Sciatic nerve (tissue), 2 donors: ENCODE results near the gene CHST3. TPM values are rescaled to one million over a fixed set of nuclear protein-coding genes. Genes with fewer than 3 reads are reported as not detected.
"Not testable (repeated sequence)": the region's sequence is repeated elsewhere in the genome, so short reads cannot be mapped to it uniquely, and the experiment has no call there.

Experiments used
- ATAC-seq: fragments of 200-7000 bp; cut with Tn5 transposase; one replicate; pipeline ENCODE4 v1.9.1; 2020; ENCODE audit warnings: mild to moderate bottlenecking, moderate library complexity
- DNase-seq: peaks from one replicate; pipeline ENCODE4 v3.0.0-alpha.2; 2020; ENCODE audit warnings: low spot score
- intact Hi-C: fragments of 100-400 bp; cut with DNase I; formaldehyde crosslinking; loops from one replicate; pipeline ENCODE4 v1.14.2; 2022
- total RNA-seq: library from RNA; stranded (reverse); fragmentation: NEBNext Ultra II Directional; extraction: Animal tissue kit (Norgen Biotek cat#: 25700); gene quantifications from one replicate; pipeline ENCODE4 v1.2.1, GENCODE V29; 2021
- donor health status: DM: no; HTN: no; CAD: no.
- donor health status: DM: no; HTN: no; CAD: no.

CHST3 gene
- total RNA-seq, 1 donor from 2014 or later = 36.5 TPM

DNA sequence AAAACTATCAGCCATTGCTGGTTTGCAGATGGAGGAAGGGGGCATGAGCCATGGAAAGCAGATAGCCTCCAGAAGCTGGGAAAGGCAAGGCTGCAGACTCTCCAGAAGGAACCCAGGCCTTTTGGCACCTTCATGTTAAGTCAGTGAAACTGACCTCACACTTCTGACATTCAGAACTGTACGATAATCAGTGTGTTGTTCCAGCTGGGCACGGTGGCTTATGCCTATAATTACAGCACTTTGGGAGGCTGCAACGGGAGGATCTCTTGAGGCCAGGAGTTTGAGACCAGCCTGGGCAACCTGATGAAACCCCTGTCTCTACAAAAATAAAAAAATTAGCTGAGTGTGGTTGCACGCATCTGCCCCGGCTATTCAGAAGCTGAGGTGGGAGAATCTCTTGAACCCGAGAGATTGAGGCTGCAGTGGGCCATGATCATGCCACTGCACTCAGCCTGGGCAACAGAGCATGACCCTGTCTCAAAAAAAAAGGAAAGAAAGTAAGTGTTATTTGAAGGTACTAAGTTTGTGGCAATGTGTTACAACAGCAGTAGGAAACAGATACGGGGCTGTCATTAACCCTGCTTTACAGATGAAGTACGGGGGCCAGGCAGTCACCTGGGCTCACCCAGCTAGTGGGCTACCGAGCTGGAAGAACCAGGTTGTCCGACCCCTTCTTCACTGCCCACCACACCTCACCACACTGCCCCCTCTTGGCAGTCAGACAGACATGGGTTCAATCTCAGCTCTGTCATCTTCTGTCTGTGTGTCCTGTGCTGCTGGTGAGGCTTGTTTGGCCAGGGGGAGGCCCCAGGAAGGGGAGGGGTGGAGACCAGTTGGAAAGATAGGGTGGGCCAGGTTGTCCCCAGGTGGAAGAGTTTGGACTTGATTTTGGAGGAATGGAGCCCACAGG is 18.3 kb downstream of the CHST3 start:
- no peak for ATAC-seq
- no peak for DNase-seq
- intact Hi-C loops = no loop called here

DNA sequence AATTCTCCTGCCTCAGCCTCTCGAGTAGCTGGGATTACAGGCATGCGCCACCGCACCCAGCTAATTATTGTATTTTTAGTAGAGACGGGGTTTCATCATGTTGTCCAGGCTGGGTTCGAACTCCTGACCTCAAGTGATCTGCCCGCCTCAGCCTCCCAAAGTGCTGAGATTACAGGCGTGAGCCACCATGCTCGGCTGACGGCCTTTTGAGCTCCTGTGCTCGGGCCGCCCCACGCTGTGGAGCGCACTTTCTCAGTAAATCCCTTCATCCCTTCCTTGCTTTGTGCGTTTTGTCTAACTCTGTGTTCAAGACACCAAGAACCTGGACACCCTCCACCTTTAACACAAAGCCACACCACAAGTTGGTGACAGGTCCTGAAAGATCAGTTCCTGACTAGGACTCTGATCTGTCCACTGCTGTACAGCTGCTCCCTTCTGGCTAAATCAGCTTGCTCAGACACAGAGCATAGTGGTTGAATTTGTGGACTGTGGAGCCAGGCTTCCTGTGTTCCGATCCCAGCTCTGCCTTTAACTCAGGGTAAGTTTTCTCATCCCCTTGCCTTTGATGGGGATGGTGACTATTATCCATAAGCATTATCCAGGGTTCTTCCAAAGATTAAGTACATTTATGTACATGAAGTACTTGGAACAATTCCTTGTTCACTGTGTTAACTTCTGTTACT is 20.1 kb downstream of the CHST3 start:
- ATAC-seq (no peak), DNase-seq (no peak)
- intact Hi-C loops = no loop called here

DNA sequence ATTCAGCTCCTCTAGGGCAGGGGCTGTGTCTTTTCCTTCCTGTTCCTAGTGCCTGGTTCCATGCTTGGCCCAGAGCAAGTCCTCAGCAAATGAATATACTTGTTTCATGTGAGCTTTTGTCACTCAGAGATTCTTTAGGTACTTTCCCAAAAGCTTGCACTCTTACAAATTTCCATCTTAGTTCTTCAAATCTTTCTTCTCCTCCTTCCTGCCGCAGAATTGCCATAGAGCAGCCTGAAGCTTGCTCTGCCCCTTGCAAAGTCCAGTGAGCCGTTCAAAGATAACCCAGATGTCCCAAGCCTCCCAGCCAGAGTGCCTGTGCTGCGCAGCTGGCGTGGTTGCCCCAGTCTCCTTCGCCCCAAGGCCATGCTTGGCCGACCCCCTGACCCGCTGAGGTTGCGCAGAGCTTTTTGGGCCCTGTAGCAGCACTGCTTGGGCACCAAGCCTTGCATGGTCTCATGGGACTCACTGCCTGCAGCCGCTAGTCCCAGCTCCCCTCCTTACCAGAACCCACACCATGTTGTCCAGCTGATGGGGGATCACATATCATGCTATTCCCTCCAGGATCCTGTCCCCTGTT is 20.7 kb downstream of the CHST3 start:
- ATAC-seq (no peak), DNase-seq (no peak)
- intact Hi-C loops = no loop called here

DNA sequence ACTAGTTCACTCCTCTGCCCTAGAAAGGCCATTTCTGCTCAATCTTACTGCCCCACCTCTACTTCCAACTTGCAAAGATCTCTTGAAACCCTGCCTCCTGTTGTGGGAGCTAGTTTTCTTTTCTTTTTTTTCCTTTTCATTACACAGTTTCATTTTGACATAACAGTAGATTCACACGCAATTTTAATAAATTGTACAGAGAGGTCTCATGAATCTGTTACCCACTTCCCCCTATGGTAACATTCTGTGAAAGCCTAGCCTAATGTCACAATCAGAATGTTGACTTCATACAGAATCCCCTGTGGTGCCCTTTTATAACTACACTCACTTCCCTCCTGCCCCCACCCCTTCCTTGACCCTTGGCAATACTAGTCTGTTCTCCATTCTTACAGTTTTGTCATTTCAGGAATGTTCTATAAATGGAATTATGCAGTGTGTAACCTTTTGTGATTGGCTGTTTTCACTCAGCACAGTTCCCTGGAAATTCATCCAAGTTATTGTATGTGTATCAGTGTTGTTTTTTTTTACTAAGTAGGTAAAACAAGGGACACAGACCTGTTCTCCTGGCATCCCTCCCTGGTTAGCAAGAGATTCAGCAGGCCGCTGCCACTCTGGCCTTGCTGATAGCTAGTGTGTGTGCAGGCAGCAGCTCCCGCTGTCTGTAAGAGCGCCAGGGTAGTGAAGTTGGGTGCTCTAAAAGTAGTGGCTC is 21.5 kb downstream of the CHST3 start:
- ATAC-seq (peak; percentile 72), DNase-seq (no peak)
- intact Hi-C loops = no loop called here

DNA sequence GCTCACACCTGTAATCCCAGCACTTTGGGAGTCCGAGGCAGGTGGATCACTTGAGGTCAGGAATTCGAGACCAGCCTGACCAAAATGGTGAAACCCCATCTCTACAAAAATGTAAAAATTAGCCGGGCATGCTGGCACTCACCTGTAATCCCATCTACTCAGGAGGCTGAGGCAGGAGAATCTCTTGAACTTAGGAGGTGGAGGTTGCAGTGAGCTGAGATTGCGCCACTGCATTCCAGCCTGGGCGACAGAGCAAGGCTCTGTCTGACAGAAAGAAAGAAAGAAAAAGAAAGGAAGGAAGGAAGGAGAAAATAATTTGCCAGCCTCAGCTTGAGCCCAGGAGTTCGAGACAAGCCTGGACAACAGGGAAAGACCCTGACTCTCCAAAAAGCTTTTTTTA is 24.7 kb downstream of the CHST3 start:
- ATAC-seq, DNase-seq, intact Hi-C loops: not testable (repeated sequence)

DNA sequence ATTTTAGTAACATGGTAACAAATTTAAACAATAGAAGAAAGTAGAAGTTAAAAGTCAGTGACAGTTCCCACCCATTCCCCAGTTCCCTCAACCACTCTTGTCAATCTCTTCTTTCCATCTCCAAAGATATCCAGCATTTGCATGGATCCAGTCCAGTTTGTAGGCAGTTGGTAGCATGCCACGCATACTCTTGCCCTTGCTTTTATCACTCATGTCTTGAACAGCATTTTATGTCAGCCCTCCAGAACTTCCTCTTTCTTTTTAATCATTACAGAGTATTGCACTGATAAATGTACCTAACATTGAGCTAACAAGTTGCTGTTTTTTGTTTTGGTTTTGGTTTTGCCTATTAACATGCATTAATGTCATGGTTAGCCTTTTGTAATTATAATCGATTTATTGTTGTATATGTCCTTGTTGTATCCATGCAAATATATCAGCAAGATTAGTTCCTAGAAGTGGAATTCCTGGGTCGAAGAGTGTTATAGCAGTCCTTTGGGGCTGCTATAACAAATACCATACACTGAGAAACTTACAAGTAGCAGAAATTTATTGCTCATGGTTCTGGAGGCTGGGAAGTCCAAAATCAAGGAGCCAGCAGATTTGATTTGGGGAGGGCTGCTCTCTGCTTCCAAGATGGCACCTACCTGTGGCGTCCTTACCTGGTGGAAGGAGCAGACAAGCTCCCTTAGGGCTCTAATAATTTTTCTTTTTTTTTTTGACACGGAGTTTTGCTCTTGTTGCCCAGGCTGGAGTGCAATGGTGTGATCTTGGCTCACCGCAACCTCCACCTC is 25.7 kb downstream of the CHST3 start:
- intact Hi-C loops = no loop called here
- no peak for ATAC-seq
- no peak for DNase-seq

DNA sequence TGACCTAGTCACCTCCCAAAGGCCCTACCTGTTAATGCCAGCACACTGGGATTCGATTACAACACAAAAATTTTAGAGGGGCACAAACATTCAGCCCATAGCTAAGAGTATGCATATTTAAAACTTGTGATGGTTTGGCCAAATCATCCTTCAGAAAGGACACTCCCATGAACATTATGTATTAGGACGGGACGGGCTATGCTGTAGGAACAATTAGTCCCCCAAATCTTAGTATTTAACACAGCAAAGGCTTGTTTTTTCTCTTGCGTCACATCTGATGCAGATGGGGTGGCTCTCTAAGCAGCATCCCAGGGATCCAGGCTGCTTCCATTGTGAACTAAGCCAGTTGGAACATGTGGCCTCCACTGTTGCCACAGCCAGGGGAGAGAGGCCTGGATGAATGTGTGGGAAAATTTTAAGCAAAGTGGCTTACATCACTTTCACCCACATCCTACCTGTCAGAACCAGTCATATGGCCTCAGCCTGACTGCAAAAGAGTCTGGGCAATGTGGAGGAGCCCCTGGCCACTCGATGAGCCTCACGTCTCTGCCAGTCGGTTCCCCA is 26.6 kb downstream of the CHST3 start:
- ATAC-seq (no peak), DNase-seq (no peak)
- intact Hi-C loops = no loop called here

DNA sequence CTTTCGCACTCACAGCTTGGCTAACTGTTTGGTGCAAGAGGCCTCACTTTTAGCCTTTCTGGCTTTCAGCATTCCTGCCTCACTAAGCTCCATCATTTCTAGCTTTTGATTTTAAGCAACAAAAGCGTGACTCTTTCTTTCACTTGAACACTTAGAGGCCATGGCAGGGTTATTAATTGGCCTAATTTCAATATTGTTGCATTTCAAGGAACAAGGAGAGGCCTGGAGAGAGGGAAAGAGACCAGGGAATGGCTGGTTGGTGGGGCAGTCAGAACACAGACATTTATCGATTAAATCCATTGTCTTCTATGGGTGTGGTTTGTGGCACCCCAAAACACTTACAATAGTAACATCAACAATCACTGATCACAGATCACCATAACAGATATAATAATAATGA is 31.3 kb downstream of the CHST3 start:
- intact Hi-C loops = loop anchor here (5.0 kb wide), 1 partner anchor 868 kb away; no protein-coding TSS in a partner anchor
- DNase-seq = no peak
- no peak for ATAC-seq

DNA sequence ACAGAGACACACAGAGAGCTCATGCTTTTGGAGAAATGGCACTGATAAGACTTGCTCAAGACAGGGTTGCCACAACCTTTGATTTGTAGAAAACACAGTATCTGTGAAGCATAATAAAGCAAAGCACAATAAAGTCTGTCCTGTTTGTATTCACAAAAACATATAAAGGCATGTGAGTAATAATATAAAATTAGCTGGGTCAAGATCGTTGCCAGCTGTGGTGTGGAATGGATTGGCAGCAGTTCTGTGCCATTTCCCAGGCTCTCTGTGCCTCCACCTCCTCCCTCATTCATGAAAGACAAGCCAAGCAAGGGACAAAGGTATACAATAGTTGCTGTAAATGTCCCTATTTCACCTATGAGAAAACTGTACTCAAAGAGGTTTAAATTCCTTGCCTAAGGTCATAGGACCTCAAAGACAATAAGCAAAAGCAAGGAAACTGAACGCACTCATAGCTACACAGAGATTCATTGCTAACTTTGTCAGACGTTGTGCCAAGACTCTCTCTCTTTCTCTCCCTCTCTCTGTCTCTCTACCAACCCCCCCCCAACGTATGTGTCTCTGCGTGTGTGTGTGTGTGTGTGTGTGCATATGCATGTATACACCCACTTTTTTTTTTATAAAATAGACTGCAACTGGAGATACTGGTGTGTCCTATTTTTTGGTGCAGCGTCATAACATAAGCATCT is 31.8 kb downstream of the CHST3 start:
- DNase-seq = no peak
- intact Hi-C loops = loop anchor here (5.0 kb wide), 1 partner anchor 869 kb away; no protein-coding TSS in a partner anchor
- no peak for ATAC-seq

DNA sequence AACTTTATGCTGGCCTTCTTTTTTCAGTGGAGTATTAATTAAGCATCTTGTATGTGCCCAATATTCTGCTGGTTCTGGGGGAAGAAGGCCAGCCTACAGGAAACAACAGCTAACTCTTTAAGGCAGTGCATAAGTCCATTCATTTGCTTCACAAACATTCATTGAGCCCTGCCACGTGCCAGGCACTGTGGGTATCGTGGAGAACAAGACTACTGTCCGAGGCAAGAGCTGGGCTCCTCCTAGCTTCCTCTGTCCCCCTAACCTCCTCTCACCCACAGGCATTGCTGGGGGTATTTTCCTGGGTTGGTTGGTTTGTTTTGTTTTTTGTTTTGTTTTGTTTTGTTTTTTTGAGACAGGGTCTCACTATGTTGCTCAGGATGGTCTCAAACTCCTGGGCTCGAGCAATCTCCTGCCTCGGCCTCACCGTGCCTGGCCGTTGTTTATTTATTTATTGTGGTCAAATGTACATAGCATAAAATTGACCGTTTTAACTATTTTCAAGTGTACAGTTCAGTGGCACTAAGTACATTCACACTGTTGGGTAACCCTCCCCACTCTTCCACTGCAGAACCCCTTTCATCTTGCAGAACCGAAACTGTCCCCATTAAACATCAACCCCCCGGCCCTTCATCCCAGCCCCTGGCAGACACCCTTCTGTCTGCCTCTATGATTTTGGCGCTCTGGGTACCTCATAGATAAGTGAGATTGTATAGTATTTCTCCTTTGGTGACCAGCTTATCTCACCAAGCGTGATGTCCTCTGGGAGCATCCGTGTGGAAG is 32.6 kb downstream of the CHST3 start:
- DNase-seq = no peak
- intact Hi-C loops = loop anchor here (5.0 kb wide), 1 partner anchor 869 kb away; no protein-coding TSS in a partner anchor
- ATAC-seq = no peak

DNA sequence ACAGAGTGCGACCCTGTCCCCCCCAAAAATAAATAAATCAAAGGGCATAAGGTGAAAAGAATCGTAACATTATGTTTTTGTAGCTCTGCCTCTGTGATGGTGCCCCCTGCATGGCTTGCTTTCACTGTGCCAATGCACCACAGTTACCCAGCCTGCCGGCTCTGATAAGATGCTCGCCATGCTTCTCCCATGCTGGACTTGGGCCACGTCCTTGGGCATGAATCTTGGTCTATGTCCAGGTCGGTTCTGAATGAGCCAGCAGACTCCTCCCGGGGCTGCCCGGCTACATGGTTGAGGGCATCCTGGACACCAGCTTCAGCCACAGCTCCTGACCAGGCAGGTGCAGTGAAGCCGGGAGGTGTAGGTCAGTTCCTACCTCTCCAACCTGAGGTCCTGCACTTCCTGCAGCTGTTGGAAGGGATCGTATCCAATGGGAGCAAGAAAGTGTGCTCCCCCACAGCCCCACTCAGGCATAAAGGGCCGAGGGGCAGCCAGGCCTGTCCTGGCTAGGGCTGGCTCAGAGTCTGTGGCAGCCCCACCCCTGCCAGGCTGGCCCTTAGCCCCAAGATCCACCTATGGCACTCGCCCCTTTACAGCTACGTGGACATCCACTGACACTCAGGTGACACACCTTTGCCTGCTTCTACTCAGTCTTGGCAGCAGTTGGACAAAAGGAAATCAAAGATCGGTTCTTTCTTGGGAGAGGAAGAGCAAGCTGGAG is 34.1 kb downstream of the CHST3 start:
- DNase-seq (no peak), ATAC-seq (peak; percentile 2)
- intact Hi-C loops = loop anchor here (5.0 kb wide), 1 partner anchor 871 kb away; no protein-coding TSS in a partner anchor

DNA sequence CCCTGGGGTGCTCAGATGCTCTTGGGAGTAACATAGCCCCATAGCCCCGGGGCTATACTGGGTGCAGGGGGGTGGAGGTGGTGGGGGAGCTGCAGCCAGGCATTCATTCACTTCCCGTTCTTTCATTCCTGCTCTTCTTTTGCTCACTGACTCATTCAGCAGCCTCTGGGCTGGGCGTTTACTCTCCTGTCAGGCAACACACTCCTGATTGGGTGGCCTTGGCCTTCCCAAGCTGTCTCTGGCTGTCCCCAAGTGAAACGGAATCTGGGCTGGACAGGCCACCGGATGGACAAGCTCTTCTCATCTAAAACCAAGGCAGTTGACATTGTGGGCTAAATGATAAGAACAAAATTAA is 34.6 kb downstream of the CHST3 start:
- intact Hi-C loops = loop anchor here (5.0 kb wide), 1 partner anchor 872 kb away; no protein-coding TSS in a partner anchor
- ATAC-seq (peak; percentile 51), DNase-seq (no peak)

DNA sequence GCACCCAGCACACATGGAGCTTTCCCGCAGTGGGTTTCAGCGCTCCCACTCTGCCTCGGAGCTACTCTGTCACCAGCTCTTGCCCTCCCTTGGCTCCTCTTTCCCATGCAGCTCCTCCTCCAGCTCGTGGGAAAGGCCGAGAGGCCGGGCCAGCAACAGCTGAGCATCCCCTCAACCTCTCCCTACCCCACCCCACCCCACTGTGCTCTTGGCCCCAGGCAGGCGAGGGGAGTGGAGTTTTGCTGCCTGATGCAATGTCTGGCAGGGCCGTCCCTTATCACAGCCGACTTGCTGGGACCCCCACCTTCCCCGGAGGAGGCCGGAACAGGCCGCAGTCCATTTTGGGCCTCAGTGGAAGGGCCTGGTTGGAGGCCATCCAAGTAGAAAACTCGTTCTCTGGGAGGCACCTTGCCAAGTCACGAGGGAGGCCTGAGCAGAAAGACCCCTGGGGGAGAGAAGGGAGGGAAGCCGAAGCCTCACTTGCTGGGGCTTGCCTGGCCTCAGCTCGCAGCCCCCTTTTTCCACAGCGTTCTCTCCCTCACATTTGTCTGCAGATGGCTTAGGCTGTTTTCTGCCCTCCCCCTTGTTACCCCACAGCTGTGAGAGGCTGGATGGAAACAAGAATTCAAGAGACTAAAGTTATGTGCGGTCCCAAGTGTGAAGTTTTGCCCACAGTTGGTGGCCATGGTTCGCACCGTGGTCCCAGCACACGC is 35.3 kb downstream of the CHST3 start:
- intact Hi-C loops = loop anchor here (5.0 kb wide), 1 partner anchor 872 kb away; no protein-coding TSS in a partner anchor
- DNase-seq (peak; percentile 80), ATAC-seq (peak; percentile 90)

DNA sequence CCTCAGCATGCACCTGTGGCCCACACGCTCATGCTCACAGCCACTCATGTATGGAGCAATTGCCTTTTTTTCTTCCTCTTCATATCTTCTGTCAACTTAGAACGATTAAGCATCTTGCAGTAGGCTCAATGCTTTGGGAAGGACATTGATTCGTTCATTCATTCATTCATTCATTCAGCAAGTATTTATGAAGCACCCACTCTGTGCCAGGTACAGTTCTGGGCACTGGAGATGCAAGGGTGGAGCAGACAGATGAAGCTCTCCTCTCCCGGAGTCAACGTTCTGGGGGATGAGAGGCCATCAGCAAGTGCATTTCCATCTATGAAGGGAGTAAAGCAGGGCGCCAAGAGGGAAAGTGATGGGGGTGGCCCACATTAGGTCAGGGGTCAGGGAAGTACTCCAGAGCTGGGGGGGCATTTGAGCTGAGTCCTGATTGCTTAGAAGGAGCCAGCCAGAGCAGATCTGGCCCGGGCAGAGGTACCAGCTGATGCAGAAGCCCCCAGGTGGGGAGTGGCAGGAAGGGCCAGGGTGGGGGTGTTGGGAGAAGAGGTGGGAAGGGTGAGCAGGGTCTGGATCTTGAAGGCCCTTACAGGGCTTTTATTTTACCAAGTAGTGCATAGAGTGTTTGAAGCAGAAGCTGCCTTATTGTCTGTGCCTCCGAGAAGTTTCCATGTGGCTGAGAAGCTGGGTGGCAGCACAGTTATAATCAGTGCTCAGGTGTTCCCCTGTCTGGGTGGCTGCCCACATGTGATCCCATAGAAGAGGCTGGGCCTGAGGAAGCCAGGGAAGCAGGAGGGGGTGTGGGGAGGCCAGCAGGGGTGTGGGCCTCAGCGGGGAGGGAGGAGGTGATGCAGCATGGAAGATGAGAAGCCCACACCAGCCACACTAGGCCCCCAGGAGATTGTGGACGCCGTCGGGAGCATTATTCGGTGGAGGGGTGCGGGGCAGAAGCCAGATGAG is 36.2 kb downstream of the CHST3 start:
- DNase-seq (no peak), ATAC-seq (no peak)
- intact Hi-C loops = no loop called here

DNA sequence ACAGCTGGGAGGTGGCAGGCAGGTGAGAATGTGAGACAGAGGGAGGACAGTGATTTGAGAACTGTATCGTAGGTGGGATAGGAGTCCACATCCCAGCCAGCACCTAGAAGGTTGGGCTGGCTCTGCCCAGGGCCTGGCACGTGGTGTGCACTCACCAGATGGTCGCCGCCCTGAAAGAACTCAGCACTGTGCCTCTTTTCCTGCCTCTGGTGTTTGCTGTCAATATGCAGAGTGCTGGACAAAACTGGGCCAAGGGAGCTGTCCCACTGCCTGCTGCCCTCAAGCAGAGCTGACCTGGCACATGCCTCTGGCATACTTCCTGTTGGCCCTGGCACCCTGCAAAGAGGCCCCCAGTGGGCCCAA is 36.8 kb downstream of the CHST3 start:
- intact Hi-C loops = no loop called here
- no peak for ATAC-seq
- no peak for DNase-seq
